ENCODE measurements around the gene TNS2. TPM values are rescaled to one million over a fixed set of nuclear protein-coding genes. Genes with fewer than 3 reads are reported as not detected.

The TNS2 gene
- total RNA-seq, 4 donors from 2014 or later, result 29.2 to 274 (median 154) TPM

- no peak overlapping the region for H3K27ac ChIP-seq
Measured at GRCh38 chr12:53058674-53059433, 9.0 kb downstream of the TNS2 start.

GRCh38 chr12:53059434-53060063, 9.7 kb downstream of the TNS2 start:
- no peak for TF ChIP-seq POLR2A (IDR thresholded peaks at IDR 0.05)
- no peak for TF ChIP-seq CTCF (IDR thresholded peaks at IDR 0.05)
- peaks cover 0 to 27% (median 2%) of the 10 kb centered on the region in 4 donors for H3K4me1 ChIP-seq
- H3K27me3 ChIP-seq, result no peaks in the 10 kb centered on the region
- no peak overlapping the region for H3K4me3 ChIP-seq
- no peaks in the 10 kb centered on the region for H3K9me3 ChIP-seq
- peaks cover 0 to 52% (median 0%) of the 10 kb centered on the region in 3 donors for H3K36me3 ChIP-seq
- peak overlapping the region in 1 of 4 donors; percentile 46 for H3K27ac ChIP-seq
- DNase-seq, result peak in 2 of 3 donors; percentile 37 to 47

More at GRCh38 chr12:53058674-53059433, 9.0 kb downstream of the TNS2 start:
- H3K4me1 ChIP-seq, result peaks cover 0 to 30% (median 3%) of the 10 kb centered on the region in 4 donors
- peak in 2 of 3 donors; percentile 44 to 45 for DNase-seq
- no peaks in the 10 kb centered on the region for H3K9me3 ChIP-seq
- no peaks in the 10 kb centered on the region for H3K27me3 ChIP-seq
- no peak overlapping the region for H3K4me3 ChIP-seq
- H3K36me3 ChIP-seq, result peaks cover 0 to 46% (median 0%) of the 10 kb centered on the region in 3 donors
- TF ChIP-seq POLR2A (IDR thresholded peaks at IDR 0.05) (no peak), CTCF (IDR thresholded peaks at IDR 0.05) (no peak)

GRCh38 chr12:53060064-53060720, 10.3 kb downstream of the TNS2 start:
- H3K27ac ChIP-seq, result peak overlapping the region in 1 of 4 donors; percentile 46
- DNase-seq, result no peak
- H3K4me3 ChIP-seq, result no peak overlapping the region
- peaks cover 0 to 59% (median 0%) of the 10 kb centered on the region in 3 donors for H3K36me3 ChIP-seq
- no peaks in the 10 kb centered on the region for H3K27me3 ChIP-seq
- H3K4me1 ChIP-seq, result peaks cover 0 to 27% (median 2%) of the 10 kb centered on the region in 4 donors
- TF ChIP-seq POLR2A (IDR thresholded peaks at IDR 0.05) (no peak), CTCF (IDR thresholded peaks at IDR 0.05) (no peak)
- no peaks in the 10 kb centered on the region for H3K9me3 ChIP-seq

- peaks cover 0 to 27% (median 2%) of the 10 kb centered on the region in 4 donors for H3K4me1 ChIP-seq
Measured at GRCh38 chr12:53060721-53061276, 10.9 kb downstream of the TNS2 start.

More at GRCh38 chr12:53060721-53061276, 10.9 kb downstream of the TNS2 start:
- DNase-seq, result peak in 2 of 3 donors; percentile 46 to 49
- H3K27me3 ChIP-seq, result no peaks in the 10 kb centered on the region
- H3K4me3 ChIP-seq, result no peak overlapping the region
- no peaks in the 10 kb centered on the region for H3K9me3 ChIP-seq
- H3K27ac ChIP-seq, result peak overlapping the region in 3 of 4 donors; percentile 24 to 46 (median 38)
- TF ChIP-seq CTCF (IDR thresholded peaks at IDR 0.05), result no peak
- TF ChIP-seq POLR2A (IDR thresholded peaks at IDR 0.05), result no peak
- peaks cover 0 to 65% (median 0%) of the 10 kb centered on the region in 3 donors for H3K36me3 ChIP-seq

All from Peyer's patch (tissue), 4 donors.